IMR-90 (cell line): ENCODE measurements around the gene OR6N2. TPM values are rescaled to one million over a fixed set of nuclear protein-coding genes. Genes with fewer than 3 reads are reported as not detected.

Source experiments
- ATAC-seq: fragments of 200-7000 bp; cut with Tn5 transposase; 2 replicates; pipeline ENCODE4 v1.9.1; 2020; ENCODE audit warnings: low read depth, mild to moderate bottlenecking, moderate library complexity
- BruUV-seq: library from RNA; stranded (reverse); fragments of 400-500 nt; replicated peaks from 2 replicates; lab custom pipeline; 2021; lab: Mats Ljungman, UMichigan
- CTCF ChIA-PET: fragments of 300-600 bp; formaldehyde crosslinking; extraction: SDS; loops from one replicate; lab custom pipeline; 2021; ENCODE audit warnings: antibody characterized with exemption; lab: Yijun Ruan, JAX
- POLR2A ChIA-PET: fragments of 300-600 bp; sonication (Branson Sonifier 250); formaldehyde crosslinking; loops from one replicate; lab custom pipeline; 2022; ENCODE audit warnings: antibody characterized with exemption; ENCODE audit not compliant: unreplicated experiment; lab: Charles Lee
- DNase-seq: peaks from one replicate; pipeline ENCODE4 v3.0.0; 2013
- H2AFZ ChIP-seq: replicated peaks from 2 replicates; pipeline ENCODE3; 2013; ENCODE audit warnings: low read length, mild to moderate bottlenecking; ENCODE audit not compliant: poor library complexity
- H2AK5ac ChIP-seq: 2 replicates; pipeline ENCODE4 v1.6.1; 2013; ENCODE audit warnings: low read depth, low read length, inconsistent platforms
- H2AK9ac ChIP-seq: replicated peaks from 2 replicates; pipeline ENCODE3; 2013; ENCODE audit warnings: mild to moderate bottlenecking, low read depth, low read length, moderate library complexity; ENCODE audit not compliant: poor library complexity
- H2BK120ac ChIP-seq: 2 replicates; pipeline ENCODE4 v1.6.1; 2013; ENCODE audit warnings: low read depth, low read length, inconsistent platforms
- H2BK15ac ChIP-seq: 3 replicates; pipeline ENCODE4 v1.6.1; 2013; ENCODE audit warnings: low read depth, low read length, inconsistent platforms
- H2BK20ac ChIP-seq: 2 replicates; pipeline ENCODE4 v1.6.1; 2013; ENCODE audit warnings: low read depth, mild to moderate bottlenecking, inconsistent platforms, low read length, moderate library complexity
- H2BK5ac ChIP-seq: 2 replicates; pipeline ENCODE4 v1.6.1; 2013; ENCODE audit warnings: mild to moderate bottlenecking, low read depth, low read length, inconsistent platforms; ENCODE audit not compliant: poor library complexity, severe bottlenecking
- H3K14ac ChIP-seq: replicated peaks from 2 replicates; pipeline ENCODE4 v1.6.1; 2013; ENCODE audit warnings: low read depth, low read length, inconsistent platforms
- H3K18ac ChIP-seq: 2 replicates; pipeline ENCODE4 v1.6.1; 2013; ENCODE audit warnings: low read depth, low read length, control low read depth
- H3K23ac ChIP-seq: 2 replicates; pipeline ENCODE4 v1.6.1; 2013; ENCODE audit warnings: low read depth, low read length, inconsistent platforms
- H3K27ac ChIP-seq: 2 replicates; pipeline ENCODE4 v1.5.1; 2013; ENCODE audit warnings: mild to moderate bottlenecking, control low read depth, low read length; ENCODE audit not compliant: insufficient read depth
- H3K27me3 ChIP-seq: 2 replicates; pipeline ENCODE4 v1.6.1; 2013; ENCODE audit warnings: low read length; ENCODE audit not compliant: control insufficient read depth, insufficient read depth
- H3K36me3 ChIP-seq: 2 replicates; pipeline ENCODE4 v1.6.1; 2013; ENCODE audit warnings: low read length, mixed read lengths; ENCODE audit not compliant: control insufficient read depth, insufficient read depth
- H3K4ac ChIP-seq: 2 replicates; pipeline ENCODE4 v1.6.1; 2013; ENCODE audit warnings: low read depth, low read length, inconsistent platforms
- H3K4me1 ChIP-seq: 2 replicates; pipeline ENCODE4 v1.6.1; 2013; ENCODE audit warnings: low read length, mixed read lengths; ENCODE audit not compliant: control insufficient read depth, insufficient read depth
- H3K4me2 ChIP-seq: 2 replicates; pipeline ENCODE4 v1.6.1; 2013; ENCODE audit warnings: low read depth, mild to moderate bottlenecking, control low read depth, low read length, moderate library complexity
- H3K4me3 ChIP-seq: 2 replicates; pipeline ENCODE4 v1.5.1; 2013; ENCODE audit warnings: low read depth, mild to moderate bottlenecking, control low read depth, low read length, moderate library complexity; ENCODE audit not compliant: insufficient read depth
- H3K56ac ChIP-seq: 2 replicates; pipeline ENCODE4 v1.6.1; 2013; ENCODE audit warnings: low read length, inconsistent platforms; ENCODE audit not compliant: insufficient read depth; ENCODE audit errors: extremely low read depth
- H3K79me1 ChIP-seq, 2 experiments: 2 replicates each; pipeline ENCODE4 v1.6.1; 2013; ENCODE audit warnings: low read length in 2 of 2, inconsistent platforms in 1 of 2, low read depth in 1 of 2
- H3K9ac ChIP-seq: 2 replicates; pipeline ENCODE4 v1.6.1; 2013; ENCODE audit warnings: low read depth, low read length, control low read depth
- H3K9me1 ChIP-seq: 2 replicates; pipeline ENCODE4 v1.6.1; 2013; ENCODE audit warnings: low read length, inconsistent platforms; ENCODE audit not compliant: insufficient read depth
- H3K9me3 ChIP-seq: 2 replicates; pipeline ENCODE4 v1.6.1; 2013; ENCODE audit warnings: low read length; ENCODE audit not compliant: control insufficient read depth, insufficient read depth
- H4K20me1 ChIP-seq: 2 replicates; pipeline ENCODE4 v1.6.1; 2013; ENCODE audit warnings: low read length, inconsistent platforms; ENCODE audit not compliant: insufficient read depth
- H4K5ac ChIP-seq: 2 replicates; pipeline ENCODE4 v1.6.1; 2013; ENCODE audit warnings: mild to moderate bottlenecking, low read depth, low read length, control low read depth
- H4K8ac ChIP-seq, 2 experiments: 2 replicates each; pipeline ENCODE4 v1.6.1; 2013; ENCODE audit warnings: low read depth in 2 of 2, low read length in 2 of 2, control low read depth in 1 of 2, inconsistent platforms in 1 of 2
- H4K91ac ChIP-seq: 2 replicates; pipeline ENCODE4 v1.6.1; 2013; ENCODE audit warnings: low read depth, low read length, inconsistent platforms; ENCODE audit not compliant: insufficient read depth
- CHD1 ChIP-seq: IDR thresholded peaks from 2 replicates; pipeline ENCODE4 v1.6.1; 2012; ENCODE audit warnings: low read depth, low read length, improper control_type of control experiment
- ELK1 ChIP-seq: fragments of 150-350 bp; IDR thresholded peaks from 2 replicates; pipeline ENCODE4 v1.6.1; 2016; ENCODE audit warnings: low read depth, mild to moderate bottlenecking, low read length, moderate library complexity, borderline replicate concordance
- FOS ChIP-seq: fragments of 150-350 bp; IDR thresholded peaks from 2 replicates; pipeline ENCODE4 v1.6.1; 2016; ENCODE audit warnings: low read depth, low read length
- MXI1 ChIP-seq: IDR thresholded peaks from 2 replicates; pipeline ENCODE4 v1.6.1; 2012; ENCODE audit warnings: low read depth, mild to moderate bottlenecking, low read length, moderate library complexity, borderline replicate concordance
- POLR2A ChIP-seq: IDR thresholded peaks from 2 replicates; pipeline ENCODE4 v1.6.1; 2012; ENCODE audit warnings: mild to moderate bottlenecking, low read depth, low read length
- RAD21 ChIP-seq: IDR thresholded peaks from 2 replicates; pipeline ENCODE4 v1.6.1; 2012; ENCODE audit warnings: low read length, improper control_type of control experiment
- RCOR1 ChIP-seq: IDR thresholded peaks from 2 replicates; pipeline ENCODE4 v1.6.1; 2012; ENCODE audit warnings: mild to moderate bottlenecking, low read length, improper control_type of control experiment; ENCODE audit not compliant: insufficient replicate concordance
- RFX5 ChIP-seq: IDR thresholded peaks from 2 replicates; pipeline ENCODE4 v1.8.0; 2012; ENCODE audit warnings: low read depth, mild to moderate bottlenecking, low read length, moderate library complexity
- SMC3 ChIP-seq: fragments of 150-350 bp; IDR thresholded peaks from 2 replicates; pipeline ENCODE4 v1.6.1; 2016; ENCODE audit warnings: low read depth, mild to moderate bottlenecking, antibody characterized with exemption, low read length, moderate library complexity
- WGBS, 2 experiments: methylation state at CpG; one replicate each; pipeline versions ENCODE4 v1.1.5 to v1.1.7; 2013; ENCODE audit warnings: missing lambda C conversion rate in 2 of 2; ENCODE audit not compliant: insufficient read length in 1 of 2; ENCODE audit errors: extremely low coverage in 2 of 2; 5-methylcytosine and 5-hydroxymethylcytosine counted together
- dilution Hi-C: fragments of 300-500 bp; cut with HindIII; formaldehyde crosslinking; loops from one replicate; pipeline ENCODE4 v1.14.3; 2018; ENCODE audit warnings: low sequenced_read_pairs; ENCODE audit not compliant: unreplicated experiment
- in situ Hi-C: fragments of 300-500 bp; cut with MboI; formaldehyde crosslinking; loops from 3 replicates; pipeline ENCODE4 v1.14.3; 2019; ENCODE audit warnings: low sequenced_read_pairs, inconsistent platforms, mixed read lengths
- intact Hi-C: fragments of 100-400 bp; cut with micrococcal nuclease; formaldehyde crosslinking; loops from 2 replicates; pipeline ENCODE4 v1.10.0; 2022
- polyA plus RNA-seq, 3 experiments: library from polyadenylated mRNA; depleted of rRNA; stranded (reverse); fragments of >200 nt; gene quantifications; 2 replicates each; pipeline ENCODE4 v1.2.3, GENCODE V29; 2012; ENCODE audit warnings: low replicate concordance in 1 of 3
- total RNA-seq: library from RNA; depleted of rRNA; stranded (reverse); fragments of >200 nt; gene quantifications from 2 replicates; pipeline ENCODE4 v1.2.3, GENCODE V29; 2012

The OR6N2 gene
- total and polyA plus RNA-seq, 2 of the 4 experiments (the other 2 are of a cell fraction): not detected

- WGBS, 2 experiments: no CpG with 5 or more reads among the region's 3 CpGs
- CTCF ChIA-PET: no interaction called here
- no TSS peak for BruUV-seq
- Histone ChIP-seq H2BK120ac (no peak overlapping the region), H3K18ac (no peak overlapping the region), H3K4me3 (no peak overlapping the region), H3K4me2 (no peak overlapping the region), H4K91ac (no peak overlapping the region), H3K79me1 (no peaks in the 10 kb centered on the region), H3K27ac (no peak overlapping the region), H3K23ac (no peak overlapping the region), H3K9me3 (no peaks in the 10 kb centered on the region; the same call in 1 of the 2 replicates), H3K27me3 (no peaks in the 10 kb centered on the region), H4K20me1 (no peaks in the 10 kb centered on the region), H3K56ac (no peak overlapping the region), H2BK20ac (no peak overlapping the region), H2BK5ac (no peak overlapping the region), H2AK5ac (no peak overlapping the region), H2BK15ac (no peak overlapping the region), H3K4me1 (no peaks in the 10 kb centered on the region), H4K5ac (no peak overlapping the region), H3K14ac (no peak overlapping the region), H2AFZ (no peak overlapping the region), H3K36me3 (no peaks in the 10 kb centered on the region), H3K9ac (no peak overlapping the region), H2AK9ac (no peak overlapping the region), H3K4ac (no peak overlapping the region), H3K9me1 (no peaks in the 10 kb centered on the region; the same call in 1 of the 2 replicates), H4K8ac (no peak overlapping the region)
- intact Hi-C loops: no loop called here
- DNase-seq: no peak
- in situ Hi-C loops: no loop called here
- POLR2A ChIA-PET: no interaction called here
- TF ChIP-seq SMC3 (no peak), RCOR1 (no peak), MXI1 (no peak), POLR2A (no peak), RFX5 (no peak), FOS (no peak), CHD1 (no peak), ELK1 (no peak), RAD21 (no peak)
- no peak for ATAC-seq
- dilution Hi-C loops: no loop called here
Observed at GRCh38 chr1:158809256-158809655, 28.3 kb upstream of the OR6N2 start.
